Measurements from ENCODE around the gene ZC3H4.

ZC3H4 gene

DNA sequence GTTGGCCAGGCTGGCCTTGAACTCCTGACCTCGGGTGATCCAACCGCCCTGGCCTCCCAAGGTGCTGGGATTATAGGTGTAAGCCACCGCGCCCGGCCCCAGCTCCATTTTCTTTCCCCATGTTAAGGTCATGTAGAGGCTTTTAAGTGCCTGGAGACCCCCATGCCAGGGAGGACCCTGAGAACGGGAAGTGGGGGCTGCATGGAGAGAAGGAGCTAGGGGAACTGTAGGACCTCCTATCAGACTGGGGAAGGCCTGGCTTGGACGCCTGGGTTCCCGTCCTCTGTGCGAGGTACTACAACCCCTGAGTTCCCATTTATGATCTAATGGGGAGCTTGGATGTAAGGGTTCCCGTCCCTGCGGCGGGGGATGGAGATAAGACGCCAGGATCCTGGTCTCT lies 94.7 kb downstream of the ZC3H4 start:
- DNase-seq: no peak

Data from stimulated activated CD4-positive, alpha-beta T cell treated with anti-CD3 and anti-CD28 coated beads, Interleukin-15, amount 100 ng/mL, for 24 hours (primary cell).